Measurements from ENCODE around the gene TMPRSS11B.
"Not testable (repeated sequence)": the region's sequence is repeated elsewhere in the genome, so short reads cannot be mapped to it uniquely, and the experiment has no call there.

TMPRSS11B gene, protein sequence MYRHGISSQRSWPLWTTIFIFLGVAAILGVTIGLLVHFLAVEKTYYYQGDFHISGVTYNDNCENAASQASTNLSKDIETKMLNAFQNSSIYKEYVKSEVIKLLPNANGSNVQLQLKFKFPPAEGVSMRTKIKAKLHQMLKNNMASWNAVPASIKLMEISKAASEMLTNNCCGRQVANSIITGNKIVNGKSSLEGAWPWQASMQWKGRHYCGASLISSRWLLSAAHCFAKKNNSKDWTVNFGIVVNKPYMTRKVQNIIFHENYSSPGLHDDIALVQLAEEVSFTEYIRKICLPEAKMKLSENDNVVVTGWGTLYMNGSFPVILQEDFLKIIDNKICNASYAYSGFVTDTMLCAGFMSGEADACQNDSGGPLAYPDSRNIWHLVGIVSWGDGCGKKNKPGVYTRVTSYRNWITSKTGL

DNA sequence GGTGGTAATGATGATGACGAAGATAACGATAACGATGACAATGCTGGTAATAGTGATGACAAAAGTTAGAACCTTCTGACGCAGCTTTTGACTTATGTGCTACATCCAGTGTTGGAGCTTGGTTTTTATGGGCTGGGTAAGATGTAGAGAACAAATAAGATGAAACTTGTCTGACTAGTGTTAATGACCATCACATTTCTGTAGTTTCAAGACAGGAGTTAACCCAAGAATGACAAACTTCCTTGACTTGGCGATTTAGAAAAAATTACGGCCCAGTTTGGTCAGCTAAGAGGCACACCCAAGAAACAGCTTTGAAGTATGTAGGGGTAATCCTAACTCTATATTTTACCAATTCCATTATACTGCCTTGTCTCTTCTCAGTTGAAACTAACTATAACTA, at the start of gene TMPRSS11B:
Gene TMPRSS11B (minus strand): TSS at position 101 of the 400 bp plus-strand sequence. CDS start 136 bp downstream, outside the sequence.
- DNase-seq (ENCODE audit: low read depth in 1 of 2, low spot score in 1 of 2), result no peak

DNA sequence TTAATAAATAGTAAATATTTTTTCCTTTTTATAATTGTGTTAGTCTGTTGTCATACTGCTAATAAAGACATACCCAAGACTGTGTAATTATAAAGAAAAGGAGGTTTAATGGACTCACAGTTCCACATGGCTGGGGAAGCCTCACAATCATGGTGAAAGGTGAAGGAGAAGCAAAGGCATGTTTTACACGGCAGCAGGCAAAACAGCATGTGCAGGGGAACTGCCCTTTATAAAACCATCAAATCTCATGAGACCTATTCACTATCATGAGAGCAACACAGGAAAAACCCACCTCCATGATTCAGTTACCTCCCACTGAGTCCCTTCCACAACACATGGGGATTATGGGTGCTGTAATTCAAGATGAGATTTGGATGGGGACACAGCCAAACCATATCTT, 45.8 kb upstream of the TMPRSS11B start:
- DNase-seq (ENCODE audit: low read depth in 1 of 2, low spot score in 1 of 2), result no peak

DNA sequence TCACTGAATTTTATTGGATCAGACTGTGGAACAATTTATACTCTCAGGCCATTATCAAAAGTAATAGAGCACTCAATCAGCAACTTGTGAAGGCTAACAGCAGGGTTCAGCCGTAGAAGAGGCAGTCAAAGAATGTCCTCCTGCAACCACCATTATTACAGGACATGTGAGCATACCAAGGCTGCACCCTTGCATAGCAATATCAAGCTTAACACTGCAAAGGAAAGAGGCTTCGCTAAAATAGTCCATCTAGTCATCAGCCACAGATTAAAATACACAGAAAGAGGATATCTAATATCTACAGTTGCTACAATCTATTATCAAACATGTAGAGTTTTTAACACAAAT, 42.9 kb upstream of the TMPRSS11B start:
- DNase-seq (ENCODE audit: low read depth in 1 of 2, low spot score in 1 of 2), result no peak

DNA sequence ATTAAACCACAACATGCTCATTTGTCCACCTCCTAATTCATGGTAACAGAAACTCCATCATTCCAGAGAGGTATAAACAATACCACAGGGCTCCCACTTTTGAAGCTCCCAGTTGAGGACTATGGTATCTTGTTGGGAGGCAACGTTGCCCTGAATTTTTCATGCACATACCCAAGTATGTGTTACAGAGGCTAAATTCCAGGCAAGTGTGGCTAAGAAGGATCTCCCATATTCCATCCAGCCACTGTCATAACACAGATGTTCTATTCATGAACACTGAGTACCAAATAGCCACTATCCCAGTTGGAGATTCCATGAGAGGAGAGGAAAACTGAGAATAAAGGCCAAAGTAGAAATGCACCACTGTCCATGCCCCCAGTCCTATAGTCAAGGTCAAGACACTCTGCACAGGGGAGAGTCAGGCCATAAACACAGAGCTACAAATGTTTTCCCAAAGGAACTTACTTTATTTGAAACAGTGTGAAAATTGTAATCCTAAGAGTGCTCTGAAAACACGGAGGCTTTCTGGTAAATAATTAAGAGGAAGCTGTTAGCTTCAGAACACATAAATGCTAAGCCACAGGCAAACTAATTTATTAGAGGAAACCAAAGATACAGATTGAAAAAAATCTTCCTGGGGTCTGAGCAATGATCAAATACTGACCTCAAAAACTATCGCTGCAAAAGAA, 42.4 kb upstream of the TMPRSS11B start:
- DNase-seq (ENCODE audit: low read depth in 1 of 2, low spot score in 1 of 2), result no peak

DNA sequence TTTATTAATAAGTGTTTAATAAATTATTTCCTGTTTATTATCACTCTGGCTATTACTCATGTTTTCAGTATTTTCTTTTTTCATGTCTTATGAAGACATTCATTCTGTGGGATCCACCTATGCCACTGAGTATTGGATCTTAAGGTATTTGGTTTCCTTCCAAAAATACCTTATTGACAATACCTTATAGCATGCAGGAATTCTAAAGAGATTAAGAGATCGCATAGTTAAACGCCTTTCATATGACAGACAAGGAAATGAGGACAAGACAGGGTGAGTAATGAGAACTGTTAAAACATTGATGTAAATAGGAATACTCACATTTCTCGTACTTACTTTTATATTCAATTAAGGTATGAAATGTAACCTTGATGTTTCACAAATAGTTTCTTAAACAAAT, 38.2 kb upstream of the TMPRSS11B start:
- DNase-seq (ENCODE audit: low read depth in 1 of 2, low spot score in 1 of 2), result no peak

DNA sequence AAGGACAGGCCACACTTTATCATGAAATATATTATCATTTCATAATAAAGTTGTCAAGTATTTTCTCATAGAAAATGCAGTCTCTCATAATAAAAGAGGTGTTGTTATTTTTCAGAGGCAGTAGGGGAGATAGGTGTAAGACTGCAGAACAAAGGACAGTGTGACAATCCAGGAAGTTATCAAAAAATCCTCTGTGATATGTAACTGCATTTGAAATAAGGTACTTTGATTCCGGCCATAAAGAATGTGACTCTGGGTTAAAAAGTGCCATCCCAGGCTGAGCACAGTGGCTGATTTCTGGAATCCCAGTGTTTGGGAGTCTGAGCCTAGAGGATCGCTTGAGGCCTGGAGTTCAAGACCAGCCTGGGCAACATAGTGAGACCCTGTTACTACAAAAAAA, 37.6 kb upstream of the TMPRSS11B start:
- DNase-seq (ENCODE audit: low read depth in 1 of 2, low spot score in 1 of 2), result no peak

DNA sequence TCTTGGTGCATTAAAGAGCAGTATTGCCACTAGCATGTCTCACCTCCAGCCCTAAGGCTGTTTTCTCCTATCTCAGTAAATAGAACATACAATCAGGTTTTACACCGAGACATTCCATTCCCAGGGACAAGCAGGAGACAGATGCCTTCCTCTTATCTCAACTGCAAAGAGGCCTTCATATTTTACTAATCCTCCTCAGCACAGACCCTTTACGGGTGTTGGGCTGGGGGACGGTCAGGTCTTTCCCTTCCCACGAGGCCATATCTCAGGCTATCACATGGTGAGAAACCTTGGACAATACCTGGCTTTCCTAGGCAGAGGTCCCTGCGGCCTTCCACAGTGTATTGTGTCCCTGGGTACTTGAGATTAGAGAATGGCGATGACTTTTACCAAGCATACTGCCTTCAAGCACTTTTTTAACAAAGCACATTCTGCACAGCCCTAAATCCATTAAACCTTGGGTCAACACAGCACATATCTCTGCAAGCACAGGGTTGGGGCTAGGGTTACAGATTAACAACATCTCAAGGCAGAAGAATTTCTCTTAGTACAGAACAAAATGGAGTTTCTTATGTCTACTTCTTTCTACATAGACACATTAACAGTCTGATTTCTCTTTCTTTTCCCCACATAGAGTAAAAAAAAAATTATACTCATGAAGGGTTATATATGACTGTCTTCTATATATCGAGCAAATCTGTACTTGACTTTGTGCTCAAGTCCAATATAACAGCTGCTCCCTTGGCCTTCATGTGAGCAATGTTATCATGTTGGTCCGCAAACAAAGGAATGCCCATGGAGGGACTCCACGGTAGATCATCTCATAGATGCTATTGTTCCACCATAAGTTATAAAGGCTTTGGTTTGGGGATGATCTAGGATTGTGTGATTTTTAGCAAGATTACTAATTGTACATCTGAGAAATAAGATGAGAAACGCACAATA, 36.6 kb upstream of the TMPRSS11B start:
- not testable (repeated sequence) for DNase-seq (ENCODE audit: low read depth in 1 of 2, low spot score in 1 of 2)

DNA sequence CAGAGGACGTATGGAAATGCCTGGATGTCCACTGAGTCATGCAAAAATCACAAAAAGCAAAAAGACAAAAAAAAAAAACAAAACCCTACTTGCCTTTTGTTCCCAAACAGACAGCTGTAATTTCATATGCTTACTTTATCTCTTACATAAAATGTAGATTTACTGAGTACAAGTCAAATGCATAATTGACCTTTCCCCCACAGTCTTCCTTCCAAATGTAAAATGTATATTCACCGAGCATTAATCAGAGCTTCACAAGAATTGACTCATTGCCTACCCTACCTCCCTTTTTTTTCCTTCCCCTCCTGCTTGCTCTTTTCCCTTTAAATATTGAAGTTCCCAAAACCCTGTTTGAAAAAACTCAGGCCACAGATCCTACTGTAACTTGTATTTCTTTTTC, 32.5 kb upstream of the TMPRSS11B start:
- DNase-seq (ENCODE audit: low read depth in 1 of 2, low spot score in 1 of 2), result no peak

DNA sequence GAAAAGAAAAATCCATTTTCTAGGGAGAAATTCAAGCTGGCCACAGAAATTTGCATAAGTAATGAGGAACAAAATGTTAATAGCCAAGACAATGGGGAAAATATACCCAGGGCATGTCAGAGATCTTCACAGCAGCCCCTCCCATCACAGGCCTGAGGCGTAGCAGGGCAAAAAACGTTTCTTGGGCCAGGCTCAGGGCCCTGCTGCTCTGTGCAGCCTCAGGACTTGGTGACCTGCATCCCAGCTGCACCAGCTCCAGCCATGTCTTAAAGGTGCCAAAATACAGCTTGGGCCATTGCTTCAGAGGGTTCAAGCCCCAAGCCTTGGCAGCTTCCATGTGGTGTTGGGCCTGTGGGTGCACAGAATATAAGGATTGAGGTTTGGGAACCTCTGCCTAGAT, 32.1 kb upstream of the TMPRSS11B start:
- DNase-seq (ENCODE audit: low read depth in 1 of 2, low spot score in 1 of 2), result no peak

DNA sequence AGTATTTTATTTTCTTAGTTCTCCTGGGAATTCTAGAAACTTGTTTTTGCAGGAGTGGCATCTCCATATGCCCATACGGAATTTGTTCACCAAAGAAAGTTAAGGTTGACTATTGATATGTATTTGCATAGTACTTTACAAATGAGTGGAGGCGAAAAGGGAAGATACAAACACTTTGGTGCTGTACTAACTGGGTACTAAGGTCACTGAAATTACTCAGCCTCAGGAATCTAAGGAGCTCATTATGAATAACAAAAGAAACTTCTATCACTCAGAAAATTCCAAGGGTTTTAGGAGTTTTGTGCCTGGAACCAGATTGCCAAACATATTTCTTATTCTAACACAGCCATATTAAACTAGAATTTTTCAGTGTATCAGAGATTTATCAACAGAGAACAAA, 27.4 kb upstream of the TMPRSS11B start:
- DNase-seq (ENCODE audit: low read depth in 1 of 2, low spot score in 1 of 2), result no peak

DNA sequence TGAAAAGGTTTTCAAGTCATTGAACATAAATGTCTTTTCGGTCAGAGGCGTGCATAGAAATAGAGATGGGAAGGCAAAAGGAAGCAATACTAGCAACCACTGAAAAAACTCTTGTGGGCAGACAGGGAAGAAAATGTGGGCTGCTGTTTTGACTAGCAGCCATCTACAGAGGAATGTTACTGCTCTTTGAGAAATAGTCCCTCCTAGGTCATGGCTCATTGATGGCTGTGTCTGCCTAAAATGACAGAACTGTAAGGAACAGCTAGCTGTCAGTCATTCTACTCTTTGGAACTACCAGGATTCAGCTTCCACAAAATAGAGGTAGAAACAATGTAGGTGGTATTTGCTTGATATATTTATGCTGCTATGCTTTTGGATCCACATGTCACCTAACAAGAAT, 26.9 kb upstream of the TMPRSS11B start:
- no peak for DNase-seq (ENCODE audit: low read depth in 1 of 2, low spot score in 1 of 2)

DNA sequence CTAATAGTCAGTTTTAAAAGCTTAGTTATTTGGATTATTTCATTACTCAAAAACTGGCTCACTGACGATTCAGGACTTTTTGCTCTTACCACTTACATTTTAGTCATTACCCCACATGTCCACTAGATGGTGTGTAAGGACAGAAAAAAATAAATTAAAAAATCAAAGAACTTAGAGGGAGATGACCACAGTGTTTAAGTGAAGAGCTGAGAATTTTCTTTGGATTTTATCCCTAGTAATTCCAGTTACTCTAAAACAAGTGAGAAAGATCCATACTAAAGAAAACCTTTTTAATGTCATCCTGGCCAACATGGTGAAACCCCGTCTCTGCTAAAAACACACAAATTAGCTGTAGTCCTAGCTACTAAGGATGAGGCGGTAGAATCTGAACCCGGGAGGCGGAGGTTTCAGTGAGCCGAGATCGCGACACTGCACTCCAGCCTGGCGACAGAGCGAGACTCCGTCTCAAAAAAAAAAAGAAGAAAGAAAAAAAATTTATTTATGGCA, 26.4 kb upstream of the TMPRSS11B start:
- DNase-seq (ENCODE audit: low read depth in 1 of 2, low spot score in 1 of 2), result no peak

DNA sequence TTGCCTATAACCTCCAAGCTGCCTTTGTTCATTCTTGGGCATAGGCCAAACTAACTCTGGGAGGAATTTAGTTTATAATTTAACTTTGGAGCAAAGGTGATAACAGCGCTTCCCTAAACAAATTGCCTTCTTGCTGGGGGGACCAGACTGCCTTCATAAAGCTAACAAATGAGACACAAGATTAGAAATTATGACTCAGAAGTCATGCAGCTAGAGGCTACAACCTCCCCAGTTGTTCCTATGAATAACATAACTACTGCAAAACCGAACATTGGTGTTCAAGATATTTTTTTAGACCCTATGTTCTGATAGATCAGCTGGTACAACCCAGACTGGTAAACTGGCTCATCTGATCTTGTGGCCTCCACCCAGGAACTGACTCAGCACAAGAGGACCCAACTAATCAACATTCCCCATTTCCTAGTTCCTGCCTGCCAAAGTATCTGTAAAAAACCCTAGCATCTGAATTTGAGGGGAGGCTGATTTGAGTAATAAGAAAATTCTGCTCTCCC, 22.0 kb upstream of the TMPRSS11B start:
- no peak for DNase-seq (ENCODE audit: low read depth in 1 of 2, low spot score in 1 of 2)

DNA sequence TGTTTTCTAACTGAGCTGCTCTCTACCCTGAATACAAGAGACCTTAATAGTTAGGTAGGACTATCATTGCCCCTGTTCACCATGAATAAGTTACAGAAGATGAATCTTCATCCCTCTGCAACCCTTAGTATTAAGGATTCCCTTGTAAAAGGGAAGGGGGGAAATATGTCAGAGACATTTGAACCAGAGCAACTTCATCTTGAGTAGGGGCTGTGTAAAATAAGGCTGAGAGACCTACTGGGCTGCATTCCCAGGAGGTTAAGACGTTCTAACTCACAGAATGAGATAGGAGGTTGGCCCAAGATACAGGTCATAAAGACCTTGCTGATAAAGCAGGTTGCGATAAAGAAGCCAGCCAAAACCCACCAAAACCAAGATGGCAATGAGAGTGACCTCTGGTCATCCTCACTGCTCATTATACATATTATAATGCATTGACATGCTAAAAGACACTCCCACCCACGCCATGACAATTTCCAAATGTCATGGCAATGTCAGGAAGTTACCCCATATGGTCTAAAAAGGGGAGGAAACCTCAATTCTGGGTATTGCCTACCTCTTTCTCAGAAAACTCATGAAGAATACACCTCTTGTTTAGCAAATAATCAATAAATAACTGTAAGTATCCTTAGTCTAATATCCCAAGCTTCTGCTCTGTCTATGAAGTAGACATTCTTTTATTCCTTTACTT, 19.5 kb upstream of the TMPRSS11B start:
- no peak for DNase-seq (ENCODE audit: low read depth in 1 of 2, low spot score in 1 of 2)

DNA sequence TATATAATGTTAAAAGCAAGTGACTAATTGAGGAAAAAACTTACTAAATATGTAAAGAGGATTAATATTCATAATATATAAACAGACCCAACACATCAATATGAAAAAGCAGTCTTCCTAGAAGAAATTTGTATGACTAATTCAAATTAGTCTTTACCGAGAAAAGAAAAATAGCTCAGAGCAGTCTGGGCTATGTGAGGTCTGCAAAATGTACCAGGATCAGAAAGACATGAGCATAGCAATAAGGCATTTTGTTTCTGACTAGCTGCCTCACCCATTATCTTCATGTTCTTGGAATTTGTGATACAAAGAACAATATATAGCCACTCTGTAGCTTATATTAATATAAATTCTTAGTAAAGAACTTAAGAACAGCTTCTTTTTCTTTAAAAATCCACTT, 13.7 kb upstream of the TMPRSS11B start:
- DNase-seq (ENCODE audit: low read depth in 1 of 2, low spot score in 1 of 2), result no peak

DNA sequence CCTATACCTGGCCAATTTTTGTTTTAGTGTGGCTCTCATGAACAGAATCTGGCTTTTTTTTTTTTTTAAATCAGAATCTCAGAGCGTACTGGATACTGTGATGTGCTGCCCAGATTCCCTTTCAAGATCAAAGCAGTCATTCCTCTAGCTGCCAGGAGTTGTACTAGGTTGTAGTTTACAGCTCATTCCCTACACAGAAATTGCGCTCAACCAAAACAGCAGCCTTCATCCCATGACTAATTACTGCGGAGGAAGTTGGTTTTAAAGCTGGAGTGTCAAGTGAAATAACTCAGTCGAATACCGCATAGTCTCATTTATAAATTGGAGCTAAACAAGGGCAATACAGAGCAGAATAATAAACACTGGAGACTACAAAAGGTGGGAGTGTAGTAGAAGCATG, 12.2 kb upstream of the TMPRSS11B start:
- no peak for DNase-seq (ENCODE audit: low read depth in 1 of 2, low spot score in 1 of 2)

DNA sequence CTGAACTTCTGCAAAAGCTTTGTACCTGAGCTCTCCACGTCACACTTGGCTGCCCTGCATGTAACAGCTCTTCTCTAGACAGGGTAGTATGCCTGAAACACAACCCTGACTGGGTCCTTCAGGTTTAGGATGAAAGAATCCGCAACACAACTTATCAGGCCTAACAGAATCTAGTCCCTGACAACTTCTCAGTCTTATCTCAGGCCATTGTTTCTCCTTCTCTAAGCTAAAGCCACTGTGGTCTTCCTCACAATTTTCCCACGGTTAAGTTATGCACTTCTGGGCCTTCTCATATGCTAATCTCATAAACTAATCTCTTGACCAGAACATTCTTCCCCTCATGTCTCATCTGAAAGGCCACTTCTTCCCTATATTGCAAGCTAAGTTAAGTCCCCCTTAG, 10.8 kb upstream of the TMPRSS11B start:
- no peak for DNase-seq (ENCODE audit: low read depth in 1 of 2, low spot score in 1 of 2)

DNA sequence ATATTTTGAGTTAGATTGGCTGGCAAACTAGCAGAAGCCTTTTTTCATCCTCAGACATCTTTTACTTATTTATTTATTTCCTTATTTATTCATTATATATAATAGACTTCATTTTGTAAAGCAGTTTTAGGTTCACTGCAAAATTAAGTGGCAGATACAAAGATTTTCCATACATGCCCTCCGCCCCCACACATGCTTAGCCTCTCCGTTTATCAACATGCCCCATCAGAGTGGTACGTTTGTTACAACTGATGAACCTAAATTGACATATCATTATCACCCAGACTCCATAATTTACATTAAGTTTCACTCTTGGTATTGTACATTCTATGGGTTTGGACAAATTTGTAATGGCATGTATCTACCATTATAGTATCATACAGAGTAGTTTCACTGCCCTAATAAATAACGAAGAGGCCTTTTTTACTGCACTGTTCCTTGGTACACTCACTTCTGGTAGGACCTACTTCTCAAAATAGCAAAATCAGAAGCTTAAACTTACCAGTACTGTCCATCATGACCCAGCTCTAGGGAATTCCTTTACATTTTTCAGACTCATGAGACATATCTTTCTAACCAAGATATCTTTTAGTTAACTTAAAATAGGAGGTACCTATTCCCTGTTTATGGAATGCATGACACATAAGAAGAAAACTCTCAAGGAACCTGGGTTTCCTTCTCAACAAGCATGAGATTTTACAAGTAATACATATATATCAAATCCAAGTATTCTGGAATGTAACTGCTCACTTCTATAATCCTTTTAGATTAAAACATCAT, 4.8 kb upstream of the TMPRSS11B start:
- no peak for DNase-seq (ENCODE audit: low read depth in 1 of 2, low spot score in 1 of 2)

DNA sequence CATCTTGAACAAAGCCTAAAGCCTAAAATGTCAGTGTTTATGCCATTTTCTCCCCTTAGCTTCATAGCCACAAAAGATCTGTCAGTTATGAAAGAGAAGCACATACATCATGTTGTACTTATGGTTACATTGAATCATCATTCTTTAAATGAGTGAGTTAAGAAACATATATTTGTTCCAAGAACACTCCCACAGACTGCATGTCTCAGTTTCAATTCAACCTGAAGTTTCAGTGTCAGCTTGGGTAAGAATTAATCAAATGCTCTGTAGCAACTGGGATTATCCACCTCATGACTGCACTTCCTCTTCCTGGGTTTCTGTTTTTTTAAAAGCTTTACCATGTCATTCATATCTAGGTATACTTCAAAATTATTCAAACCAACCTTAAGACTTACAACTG, 3.9 kb upstream of the TMPRSS11B start:
- no peak for DNase-seq (ENCODE audit: low read depth in 1 of 2, low spot score in 1 of 2)

DNA sequence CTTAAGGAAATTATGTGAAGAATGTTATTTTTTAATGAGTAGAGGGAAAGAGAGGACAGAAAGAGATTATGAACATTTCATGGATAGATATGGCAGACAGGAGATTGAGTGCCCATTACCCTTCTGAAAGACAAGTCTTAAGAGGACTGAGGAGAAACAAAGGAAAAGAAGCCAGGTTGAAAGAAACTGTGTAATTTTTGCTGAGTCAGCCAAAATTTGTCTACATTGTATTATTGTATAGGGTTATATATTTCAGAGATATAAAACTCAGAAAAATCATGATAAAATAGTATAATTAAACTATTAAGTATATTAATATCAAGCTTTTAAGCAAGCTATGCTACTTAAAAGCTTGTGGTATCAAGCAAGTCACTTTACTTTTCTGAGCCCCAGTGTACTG, 4.9 kb downstream of the TMPRSS11B start:
- DNase-seq (ENCODE audit: low read depth in 1 of 2, low spot score in 1 of 2), result no peak

All from stimulated activated CD4-positive, alpha-beta T cell treated with anti-CD3 and anti-CD28 coated beads, Interleukin-15, amount 100 ng/mL, for 1 hour (primary cell).